ENCODE measurements around the gene TTLL9. TPM values are rescaled to one million over a fixed set of nuclear protein-coding genes. Genes with fewer than 3 reads are reported as not detected.

The TTLL9 gene
- polyA plus RNA-seq, 1 of the 3 experiments (the other 2 are of a cell fraction), result 0.23 TPM

GRCh38 chr20:31962761-31963160 is 92.3 kb downstream of the TTLL9 start:
- CTCF ChIA-PET, result interaction anchor here (1.2 to 7.9 kb wide), 5 partner anchors 10 to 140 kb away, joined by 3 to 47 read pairs (median 6); partner anchors contain the start of gene PDRG1
- H3K27ac ChIP-seq (ENCODE audit: low read depth in 2 of 2, low read length in 1 of 2), result no peak overlapping the region
- H3K4me2 ChIP-seq, result no peak overlapping the region
- peak; percentile 48 for DNase-seq
- no peak overlapping the region for H3K9ac ChIP-seq
- H3K9me3 ChIP-seq, result no peaks in the 10 kb centered on the region
- POLR2A ChIA-PET, result interaction anchor here (1.7 kb wide), 1 partner anchor 11 kb away, joined by 6 read pairs; the partner anchor contains the start of gene PDRG1
- TF ChIP-seq ZBTB33 (IDR thresholded peaks at IDR 0.05; ENCODE audit: borderline replicate concordance, low read depth) (no peak), RAD21 (IDR thresholded peaks at IDR 0.05; ENCODE audit: low read length) (no peak), NRF1 (IDR thresholded peaks at IDR 0.05; ENCODE audit: low read depth, low read length) (no peak), EP300 (IDR thresholded peaks at IDR 0.05; ENCODE audit: borderline replicate concordance in 1 of 2, low read depth in 1 of 2, low read length in 1 of 2) (no peak), NFIC (IDR thresholded peaks at IDR 0.05; ENCODE audit: borderline replicate concordance) (no peak), YY1 (IDR thresholded peaks at IDR 0.05; ENCODE audit: low read depth) (no peak), MEF2A (IDR thresholded peaks at IDR 0.05; ENCODE audit: borderline replicate concordance, low read depth) (no peak), TEAD4 (IDR thresholded peaks at IDR 0.05; ENCODE audit: borderline replicate concordance, insufficient read depth) (no peak), CHD2 (IDR thresholded peaks at IDR 0.05; ENCODE audit: low read length, partially characterized antibody) (no peak), FOXM1 (IDR thresholded peaks at IDR 0.05; ENCODE audit: low read depth) (no peak), RCOR1 (IDR thresholded peaks at IDR 0.05; ENCODE audit: low read length) (no peak)
- TF ChIP-seq, protein P1, sequence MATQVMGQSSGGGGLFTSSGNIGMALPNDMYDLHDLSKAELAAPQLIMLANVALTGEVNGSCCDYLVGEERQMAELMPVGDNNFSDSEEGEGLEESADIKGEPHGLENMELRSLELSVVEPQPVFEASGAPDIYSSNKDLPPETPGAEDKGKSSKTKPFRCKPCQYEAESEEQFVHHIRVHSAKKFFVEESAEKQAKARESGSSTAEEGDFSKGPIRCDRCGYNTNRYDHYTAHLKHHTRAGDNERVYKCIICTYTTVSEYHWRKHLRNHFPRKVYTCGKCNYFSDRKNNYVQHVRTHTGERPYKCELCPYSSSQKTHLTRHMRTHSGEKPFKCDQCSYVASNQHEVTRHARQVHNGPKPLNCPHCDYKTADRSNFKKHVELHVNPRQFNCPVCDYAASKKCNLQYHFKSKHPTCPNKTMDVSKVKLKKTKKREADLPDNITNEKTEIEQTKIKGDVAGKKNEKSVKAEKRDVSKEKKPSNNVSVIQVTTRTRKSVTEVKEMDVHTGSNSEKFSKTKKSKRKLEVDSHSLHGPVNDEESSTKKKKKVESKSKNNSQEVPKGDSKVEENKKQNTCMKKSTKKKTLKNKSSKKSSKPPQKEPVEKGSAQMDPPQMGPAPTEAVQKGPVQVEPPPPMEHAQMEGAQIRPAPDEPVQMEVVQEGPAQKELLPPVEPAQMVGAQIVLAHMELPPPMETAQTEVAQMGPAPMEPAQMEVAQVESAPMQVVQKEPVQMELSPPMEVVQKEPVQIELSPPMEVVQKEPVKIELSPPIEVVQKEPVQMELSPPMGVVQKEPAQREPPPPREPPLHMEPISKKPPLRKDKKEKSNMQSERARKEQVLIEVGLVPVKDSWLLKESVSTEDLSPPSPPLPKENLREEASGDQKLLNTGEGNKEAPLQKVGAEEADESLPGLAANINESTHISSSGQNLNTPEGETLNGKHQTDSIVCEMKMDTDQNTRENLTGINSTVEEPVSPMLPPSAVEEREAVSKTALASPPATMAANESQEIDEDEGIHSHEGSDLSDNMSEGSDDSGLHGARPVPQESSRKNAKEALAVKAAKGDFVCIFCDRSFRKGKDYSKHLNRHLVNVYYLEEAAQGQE (IDR thresholded peaks at IDR 0.05; ENCODE audit: low read depth, low read length), result no peak
- TF ChIP-seq, protein P2, sequence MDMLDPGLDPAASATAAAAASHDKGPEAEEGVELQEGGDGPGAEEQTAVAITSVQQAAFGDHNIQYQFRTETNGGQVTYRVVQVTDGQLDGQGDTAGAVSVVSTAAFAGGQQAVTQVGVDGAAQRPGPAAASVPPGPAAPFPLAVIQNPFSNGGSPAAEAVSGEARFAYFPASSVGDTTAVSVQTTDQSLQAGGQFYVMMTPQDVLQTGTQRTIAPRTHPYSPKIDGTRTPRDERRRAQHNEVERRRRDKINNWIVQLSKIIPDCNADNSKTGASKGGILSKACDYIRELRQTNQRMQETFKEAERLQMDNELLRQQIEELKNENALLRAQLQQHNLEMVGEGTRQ (IDR thresholded peaks at IDR 0.05; ENCODE audit: borderline replicate concordance, low read depth, low read length), result no peak
- H3K27me3 ChIP-seq (ENCODE audit: insufficient read depth), result peaks cover 49% of the 10 kb centered on the region
- H3K79me2 ChIP-seq (ENCODE audit: insufficient read depth), result no peaks in the 10 kb centered on the region
- H3K36me3 ChIP-seq (replicated peaks in 1 of 2; ENCODE audit: control insufficient read depth in 1 of 2, insufficient read depth in 2 of 2, low read length in 1 of 2), result no peaks in the 10 kb centered on the region
- no peaks in the 10 kb centered on the region for H3F3A ChIP-seq (replicated peaks; ENCODE audit: insufficient read depth)
- H4K20me1 ChIP-seq (ENCODE audit: insufficient read depth), result no peaks in the 10 kb centered on the region
- no peak overlapping the region for H3K4me3 ChIP-seq (ENCODE audit: low read depth in 2 of 2, low read length in 1 of 2)
- H2AFZ ChIP-seq (ENCODE audit: low read depth), result no peak overlapping the region
- no peaks in the 10 kb centered on the region for H3K9me2 ChIP-seq
- H3K4me1 ChIP-seq (ENCODE audit: control insufficient read depth in 1 of 2, insufficient read depth in 2 of 2, low read depth in 1 of 2, low read length in 1 of 2), result peaks cover 0 to 16% of the 10 kb centered on the region in 2 experiments; a peak in 1 of 4 replicates
- 4% methylated on average over 2 of the region's 2 CpGs for WGBS (ENCODE audit: low lambda C conversion rate)

Data from SK-N-SH (cell line).